Small intestine (tissue), 7 donors: ENCODE data around the gene RRP1. TPM values are rescaled to one million over a fixed set of nuclear protein-coding genes. Genes with fewer than 3 reads are reported as not detected.
"Not testable (repeated sequence)": the region's sequence is repeated elsewhere in the genome, so short reads cannot be mapped to it uniquely, and the experiment has no call there.

Source experiments
- DNase-seq, 2 donors: peaks; one replicate each; pipeline versions ENCODE4 v3.0.0 to v3.0.0-alpha.2; 2013
- FAIRE-seq: peaks from 2 replicates; lab custom pipeline; 2012; peaks lifted over from hg19 to GRCh38; lab: Jason Lieb, UNC
- H3K27ac ChIP-seq, 3 donors: one replicate each; pipeline ENCODE4 v1.5.1; 2013; ENCODE audit warnings: low read length in 2 of 3, mild to moderate bottlenecking in 2 of 3, control low read depth in 1 of 3, inconsistent platforms in 1 of 3, low read depth in 1 of 3, moderate library complexity in 1 of 3
- H3K27me3 ChIP-seq, 3 donors: one replicate each; pipeline ENCODE4 v1.6.1; 2013; ENCODE audit warnings: low read length in 3 of 3, inconsistent platforms in 1 of 3; ENCODE audit not compliant: control insufficient read depth in 3 of 3, insufficient read depth in 3 of 3
- H3K36me3 ChIP-seq, 3 donors: one replicate each; pipeline ENCODE4 v1.6.1; 2013; ENCODE audit warnings: low read length in 3 of 3, inconsistent platforms in 1 of 3, low read depth in 1 of 3, mild to moderate bottlenecking in 1 of 3, moderate library complexity in 1 of 3; ENCODE audit not compliant: control insufficient read depth in 3 of 3, insufficient read depth in 2 of 3
- H3K4me1 ChIP-seq, 3 donors: one replicate each; pipeline ENCODE4 v1.6.1; 2013; ENCODE audit warnings: low read length in 2 of 3, inconsistent platforms in 1 of 3, low read depth in 1 of 3, mild to moderate bottlenecking in 1 of 3, moderate library complexity in 1 of 3; ENCODE audit not compliant: control insufficient read depth in 3 of 3, insufficient read depth in 2 of 3
- H3K4me3 ChIP-seq, 3 donors: one replicate each; pipeline ENCODE4 v1.5.1; 2013; ENCODE audit warnings: low read length in 3 of 3, control low read depth in 1 of 3, inconsistent platforms in 1 of 3, low read depth in 1 of 3, mild to moderate bottlenecking in 1 of 3, moderate library complexity in 1 of 3
- H3K9me3 ChIP-seq, 2 donors: one replicate each; pipeline ENCODE4 v1.6.1; 2013; ENCODE audit warnings: low read depth in 1 of 2, low read length in 1 of 2; ENCODE audit not compliant: control insufficient read depth in 2 of 2, insufficient read depth in 1 of 2
- WGBS, 3 donors: extraction: QIAGEN DNeasy Blood & Tissue Kit; methylation state at CpG; one replicate each; pipeline ENCODE4 v1.1.7; 2013; 5-methylcytosine and 5-hydroxymethylcytosine counted together
- polyA plus RNA-seq, 4 donors: library from polyadenylated mRNA; stranded (reverse) in 3 of 4; unstranded in 1 of 4; fragments of 200-250 nt in 3 of 4; fragments of 120-200 nt in 1 of 4; gene quantifications; one replicate each; pipeline versions ENCODE4 v1.2.1 to v1.2.3, GENCODE V29; 2013
- donor health status: healthy with polysubstance abuse.
- donor health status: control.
- donor health status: control.
- donor health status: Bipolar disorder and iron deficiency.
- donor health status: healthy.

Gene RRP1
- polyA plus RNA-seq, 4 donors = 7.2 to 21.0 (median 12.5) TPM

DNA sequence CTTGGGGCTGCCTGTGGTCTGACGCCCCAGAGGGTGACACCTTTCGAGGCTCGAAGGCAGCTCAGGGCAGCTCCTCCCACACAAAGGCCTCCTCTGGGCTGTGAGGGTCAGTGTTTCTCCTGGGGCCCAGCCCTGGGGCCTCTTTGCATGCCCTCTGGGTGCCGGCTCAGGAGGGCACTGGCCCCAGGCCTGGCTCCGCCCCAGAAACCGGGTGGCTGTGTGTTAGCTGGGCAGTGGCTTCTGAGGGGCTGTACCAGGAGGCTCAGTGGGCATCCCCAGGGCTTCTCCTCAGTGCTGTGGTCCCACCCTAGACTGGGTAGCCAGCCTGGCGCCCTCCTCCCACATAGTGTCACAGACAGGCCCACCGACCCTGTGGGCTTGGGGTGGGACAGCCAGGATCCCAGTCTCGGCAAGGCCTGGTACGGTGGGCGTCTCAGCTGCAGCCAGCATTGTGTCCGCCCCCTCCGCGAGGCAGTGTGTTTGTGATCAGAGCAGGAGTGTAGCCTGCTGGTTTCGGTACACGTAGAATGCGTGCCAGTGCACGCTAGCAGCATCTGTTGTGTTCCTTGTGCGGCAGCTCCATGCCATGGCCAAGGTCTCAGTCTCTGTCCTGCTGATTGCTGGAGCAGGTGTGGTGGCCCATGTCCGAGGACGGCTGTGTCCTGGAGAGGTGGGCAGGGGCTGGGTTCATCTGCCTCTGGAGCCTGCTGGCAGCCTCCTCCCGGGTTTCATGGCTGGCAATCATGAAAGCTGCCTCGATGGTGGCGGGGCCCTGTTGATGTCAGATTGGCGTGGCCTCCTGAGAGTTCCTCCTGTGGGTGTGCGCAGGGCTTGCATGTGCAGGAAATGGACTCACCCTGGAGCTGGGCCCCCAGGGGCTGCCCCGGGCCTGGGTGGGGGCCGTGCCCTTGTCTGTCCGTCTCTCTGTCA, 28.0 kb downstream of the RRP1 start:
- no peak overlapping the region for H3K27ac ChIP-seq
- H3K27me3 ChIP-seq = no peaks in the 10 kb centered on the region
- FAIRE-seq (no peak), DNase-seq (no peak)
- H3K9me3 ChIP-seq = peaks cover 0 to 11% of the 10 kb centered on the region in 2 donors
- peaks cover 0 to 3% (median 0%) of the 10 kb centered on the region in 3 donors for H3K4me1 ChIP-seq
- H3K4me3 ChIP-seq = no peak overlapping the region
- no peaks in the 10 kb centered on the region for H3K36me3 ChIP-seq
- 81 to 87% (median 82%) methylated on average over 28 to 29 of the region's 29 CpGs for WGBS, 3 donors

DNA sequence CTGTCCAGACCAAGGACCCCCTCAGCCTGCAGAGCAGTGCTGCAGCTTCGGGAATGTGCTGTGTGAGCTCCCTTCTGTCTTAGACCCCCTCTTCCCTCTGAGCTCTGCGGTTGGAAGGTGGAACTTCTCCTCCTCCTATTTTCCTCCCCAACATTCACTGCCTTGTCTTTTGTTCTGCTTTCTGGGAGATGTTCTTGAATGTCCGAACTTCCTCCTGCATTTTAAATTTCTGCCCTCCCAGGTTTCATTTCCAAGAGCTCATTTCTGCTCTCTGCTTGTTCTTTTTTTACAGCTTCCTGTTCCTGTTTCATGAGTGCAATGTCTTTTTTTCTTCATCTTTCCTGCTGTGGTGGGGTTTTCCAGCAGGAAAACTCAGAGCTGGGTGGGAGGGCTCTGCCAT, 29.3 kb downstream of the RRP1 start:
- FAIRE-seq = no peak
- 79 to 95% (median 82%) methylated on average over 3 of the region's 3 CpGs for WGBS, 3 donors
- DNase-seq = no peak

DNA sequence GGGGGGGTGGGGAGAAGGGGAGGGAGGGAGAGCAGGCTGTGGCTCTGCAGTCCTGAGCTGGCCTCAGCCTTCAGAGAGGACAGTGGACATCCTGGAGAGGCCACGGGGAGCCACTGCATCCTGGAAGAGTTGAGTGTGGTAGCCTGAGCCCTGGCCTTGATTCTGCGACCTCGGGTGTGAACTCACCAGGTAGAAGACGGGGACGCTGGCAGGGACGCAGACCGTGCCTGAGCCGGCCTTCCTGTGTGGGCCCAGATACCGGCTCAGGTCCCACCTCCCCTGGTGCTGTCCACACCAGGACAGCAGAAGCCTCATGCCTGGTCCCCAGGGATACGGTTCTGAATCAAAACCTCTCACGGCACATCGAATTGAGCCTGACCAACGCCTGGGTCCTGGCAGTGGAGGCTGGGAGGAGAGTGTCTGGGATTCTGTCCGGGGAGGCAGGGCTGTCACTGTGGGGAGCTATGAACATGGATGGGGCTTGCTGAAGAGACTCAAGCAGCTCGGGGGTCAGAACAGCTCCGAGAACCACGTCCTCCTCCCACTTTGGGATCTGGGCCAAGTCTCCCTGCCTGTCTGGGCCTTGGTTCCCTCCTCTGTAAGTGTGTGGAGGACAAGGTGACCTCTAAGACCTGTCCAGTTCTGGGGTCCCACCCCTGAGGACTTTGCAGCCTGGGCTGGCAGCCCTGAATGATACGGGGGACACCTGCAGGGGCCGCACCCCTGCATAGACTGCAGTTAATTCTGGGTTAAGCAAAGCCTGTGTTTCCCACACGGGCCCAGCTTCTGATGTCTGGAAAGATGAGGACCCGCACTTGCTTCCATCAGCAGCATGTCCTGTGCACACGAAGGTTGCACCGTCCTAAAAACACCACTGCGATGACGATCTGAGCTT, 30.4 kb downstream of the RRP1 start:
- no peaks in the 10 kb centered on the region for H3K27me3 ChIP-seq
- 89 to 94% (median 92%) methylated on average over 25 of the region's 25 CpGs for WGBS, 3 donors
- peaks cover 0 to 3% (median 0%) of the 10 kb centered on the region in 3 donors for H3K4me1 ChIP-seq
- no peak for FAIRE-seq
- no peak overlapping the region for H3K27ac ChIP-seq
- DNase-seq = no peak
- H3K36me3 ChIP-seq = no peaks in the 10 kb centered on the region
- no peak overlapping the region for H3K4me3 ChIP-seq
- peaks cover 0 to 11% of the 10 kb centered on the region in 2 donors for H3K9me3 ChIP-seq

More for the DNA sequence above, 29.3 kb downstream of the RRP1 start:
- Histone ChIP-seq H3K4me3 (no peak overlapping the region), H3K4me1 (peaks cover 0 to 3% (median 0%) of the 10 kb centered on the region in 3 donors), H3K9me3 (peaks cover 0 to 11% of the 10 kb centered on the region in 2 donors), H3K36me3 (no peaks in the 10 kb centered on the region), H3K27ac (no peak overlapping the region), H3K27me3 (no peaks in the 10 kb centered on the region)

DNA sequence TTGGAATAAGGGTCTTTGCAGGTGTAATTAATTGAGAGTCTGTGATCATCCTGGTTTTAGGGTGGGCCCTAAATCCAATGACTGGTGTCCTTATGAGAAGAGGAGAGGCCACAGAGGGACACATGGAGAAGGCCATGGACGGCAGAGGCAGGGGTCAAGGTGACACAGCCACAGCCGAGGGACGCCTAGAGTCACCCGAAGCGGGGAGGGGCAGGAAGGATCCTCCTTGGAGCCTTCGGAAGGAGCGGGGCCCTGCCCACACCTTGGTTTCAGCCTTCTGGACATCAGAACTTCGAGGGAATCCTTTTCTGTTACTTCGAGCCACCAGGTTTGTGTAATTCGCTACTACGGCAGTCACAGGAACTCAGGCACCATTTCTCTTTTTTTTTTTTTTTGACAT, 31.1 kb downstream of the RRP1 start:
- no peak overlapping the region for H3K27ac ChIP-seq
- WGBS, 3 donors = 88 to 91% (median 89%) methylated on average over 10 to 11 of the region's 11 CpGs
- H3K36me3 ChIP-seq = no peaks in the 10 kb centered on the region
- H3K4me1 ChIP-seq = peaks cover 0 to 3% (median 0%) of the 10 kb centered on the region in 3 donors
- peaks cover 0 to 3% (median 0%) of the 10 kb centered on the region in 3 donors for H3K27me3 ChIP-seq
- peaks cover 0 to 11% of the 10 kb centered on the region in 2 donors for H3K9me3 ChIP-seq
- no peak overlapping the region for H3K4me3 ChIP-seq
- no peak for FAIRE-seq
- DNase-seq = no peak

DNA sequence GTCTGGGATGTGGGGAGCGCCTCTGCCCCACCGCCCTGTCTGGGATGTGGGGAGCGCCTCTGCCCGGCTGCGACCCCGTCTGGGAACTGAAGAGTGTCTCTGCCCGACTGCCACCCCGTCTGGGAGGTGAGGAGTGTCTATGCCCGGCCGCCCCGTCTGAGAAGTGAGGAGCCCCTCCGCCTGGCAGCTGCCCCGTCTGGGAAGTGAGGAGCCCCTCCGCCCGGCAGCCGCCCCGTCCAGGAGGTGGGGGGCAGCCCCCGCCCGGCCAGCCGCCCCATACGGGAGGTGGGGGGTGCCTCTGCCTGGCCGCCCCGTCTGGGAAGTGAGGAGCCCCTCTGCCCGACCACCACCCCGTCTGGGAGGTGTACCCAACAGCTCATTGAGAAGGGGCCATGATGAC, 32.8 kb downstream of the RRP1 start:
- H3K27me3 ChIP-seq = peaks cover 0 to 19% (median 3%) of the 10 kb centered on the region in 3 donors
- H3K9me3 ChIP-seq = peaks cover 0 to 11% of the 10 kb centered on the region in 2 donors
- H3K4me1 ChIP-seq, FAIRE-seq, H3K27ac ChIP-seq, H3K36me3 ChIP-seq, H3K4me3 ChIP-seq, DNase-seq: not testable (repeated sequence)
- WGBS, 3 donors = 94 to 97% (median 94%) methylated on average over 23 to 25 of the region's 25 CpGs

DNA sequence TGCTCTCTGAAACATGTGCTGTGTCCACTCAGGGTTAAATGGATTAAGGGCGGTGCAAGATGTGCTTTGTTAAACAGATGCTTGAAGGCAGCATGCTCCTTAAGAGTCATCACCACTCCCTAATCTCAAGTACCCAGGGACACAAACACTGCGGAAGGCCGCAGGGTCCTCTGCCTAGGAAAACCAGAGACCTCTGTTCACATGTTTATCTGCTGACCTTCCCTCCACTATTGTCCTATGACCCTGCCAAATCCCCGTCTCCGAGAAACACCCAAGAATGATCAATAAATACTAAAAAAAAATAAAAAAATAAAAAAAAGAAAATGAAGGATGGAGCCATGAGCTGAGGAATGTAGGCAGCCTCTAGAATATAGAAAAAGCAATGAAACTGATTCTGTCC, 33.4 kb downstream of the RRP1 start:
- H3K9me3 ChIP-seq = peaks cover 0 to 11% of the 10 kb centered on the region in 2 donors
- not testable (repeated sequence) for H3K4me1 ChIP-seq, FAIRE-seq, H3K27ac ChIP-seq, H3K36me3 ChIP-seq, DNase-seq, H3K4me3 ChIP-seq
- peaks cover 0 to 22% (median 3%) of the 10 kb centered on the region in 3 donors for H3K27me3 ChIP-seq
- WGBS, 3 donors = 83 to 89% (median 87%) methylated on average over 2 of the region's 5 CpGs

DNA sequence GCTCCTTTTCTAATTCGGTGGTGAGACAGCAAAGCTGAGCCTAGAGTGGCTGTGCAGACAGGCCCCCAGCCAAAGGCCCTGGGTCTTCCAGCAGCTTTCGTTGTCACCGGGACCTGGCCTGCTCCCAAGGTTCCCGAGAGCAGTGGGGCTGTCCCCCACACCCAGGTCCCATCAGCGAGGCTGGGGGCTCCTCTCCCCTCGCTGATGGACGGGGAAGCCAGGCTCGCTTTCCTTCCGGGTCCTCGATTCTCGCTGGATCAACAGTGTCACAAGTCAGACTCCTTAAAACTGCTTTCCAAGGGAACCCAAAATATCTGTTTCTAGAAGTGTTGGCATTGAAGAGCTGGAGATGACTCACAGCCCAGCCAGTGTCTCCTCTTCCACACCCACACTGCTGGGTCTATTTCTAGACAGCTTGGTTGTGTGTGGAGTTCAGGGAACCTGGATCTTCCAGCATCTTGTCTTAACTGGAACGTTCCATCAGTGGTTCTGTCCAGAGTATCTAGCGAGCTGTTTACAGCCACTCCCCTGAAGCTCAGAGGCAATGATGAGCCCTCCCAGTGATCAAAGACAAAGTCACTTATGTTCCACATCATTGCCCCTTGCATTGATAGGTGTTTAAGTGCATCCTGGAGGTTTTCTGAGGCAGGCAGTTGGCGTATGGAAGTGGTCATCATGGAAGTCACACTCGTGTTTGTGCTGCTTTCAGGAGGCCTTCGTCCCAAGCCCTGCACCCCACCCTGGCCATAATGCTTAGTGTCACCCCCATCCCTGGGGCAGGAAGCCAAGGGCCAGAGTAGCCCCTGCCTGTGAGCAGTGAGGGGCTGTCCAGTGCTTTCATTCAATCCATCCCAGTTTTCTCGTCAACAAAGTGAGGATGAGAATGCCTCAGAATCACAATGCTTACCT, 35.2 kb downstream of the RRP1 start:
- Histone ChIP-seq H3K36me3 (no peaks in the 10 kb centered on the region), H3K27ac (no peak overlapping the region), H3K4me3 (no peak overlapping the region), H3K4me1 (no peaks in the 10 kb centered on the region), H3K27me3 (peaks cover 0 to 22% (median 3%) of the 10 kb centered on the region in 3 donors), H3K9me3 (no peaks in the 10 kb centered on the region)
- WGBS, 3 donors = 83 to 87% (median 86%) methylated on average over 17 of the region's 17 CpGs
- DNase-seq (no peak), FAIRE-seq (no peak)
